ENCODE results near the gene OAT.

OAT gene

DNA sequence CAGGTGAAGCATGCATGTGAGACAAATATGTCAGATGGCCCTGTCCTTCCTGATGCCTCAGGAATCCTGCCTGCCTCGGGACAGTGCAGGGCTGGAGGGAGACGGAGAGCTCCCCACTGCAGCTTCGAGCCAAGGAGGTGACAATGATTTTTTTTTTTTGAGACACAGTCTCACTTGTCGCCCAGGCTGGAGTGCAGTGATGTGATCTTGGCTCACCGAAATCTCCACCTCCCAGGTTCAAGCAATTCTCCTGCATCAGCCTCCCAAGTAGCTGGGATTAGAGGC, 68.8 kb downstream of the OAT start:
- no peak for DNase-seq

DNA sequence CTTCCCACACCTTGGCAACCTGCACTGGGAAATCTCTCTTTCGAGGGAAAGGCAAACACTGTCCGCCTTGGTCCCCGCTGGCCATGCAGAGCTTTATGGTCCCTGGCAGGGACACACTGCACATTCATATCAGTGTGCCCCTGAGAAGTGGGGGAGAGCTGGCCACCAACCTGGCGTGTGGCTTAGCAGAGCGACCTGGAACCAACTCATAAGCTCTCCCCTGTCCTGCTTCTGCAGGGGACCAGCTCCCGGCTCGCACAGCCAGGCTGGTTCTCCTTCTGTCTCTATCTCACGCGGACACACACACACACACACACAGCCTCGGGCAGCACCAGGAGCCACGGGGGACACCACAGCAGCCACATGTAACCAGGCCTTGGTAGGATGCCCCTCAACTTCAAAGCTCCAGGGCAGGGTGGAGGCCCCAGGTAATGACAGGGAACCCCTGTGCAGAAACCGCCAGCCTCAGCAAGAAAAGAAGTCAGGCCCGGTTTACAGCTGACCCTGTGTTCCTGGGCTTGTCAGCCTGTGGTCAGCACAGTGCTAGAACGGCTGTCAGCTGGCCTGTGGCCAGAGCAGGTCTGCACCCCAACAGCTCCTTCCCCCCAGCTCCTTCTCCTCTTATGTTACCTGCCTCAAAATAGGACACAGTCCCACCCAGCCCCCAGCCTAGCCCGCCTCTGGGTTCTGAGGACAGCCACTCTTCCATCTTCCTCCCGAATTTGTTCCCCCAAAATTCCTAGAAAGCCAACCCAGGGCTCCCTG, 69.3 kb downstream of the OAT start:
- DNase-seq = no peak

DNA sequence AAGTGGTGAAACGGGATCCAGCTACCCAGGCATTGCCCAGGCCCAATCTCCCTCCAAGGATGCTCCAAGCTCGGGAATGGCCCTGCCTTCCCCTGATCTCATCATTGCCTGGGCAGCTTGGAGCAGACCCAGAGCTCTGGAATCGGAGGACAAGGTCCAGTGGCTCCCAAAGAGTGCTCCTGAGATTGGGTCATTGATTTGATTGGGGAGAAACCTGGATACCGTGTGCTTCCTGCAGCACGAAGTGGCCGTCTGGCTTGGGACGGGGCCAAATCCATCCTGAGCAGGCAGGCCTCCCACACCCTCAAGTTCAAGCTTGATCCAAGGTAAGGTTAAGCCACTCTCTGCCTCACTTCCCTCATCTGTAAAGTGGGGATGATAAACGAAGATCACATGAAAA, 69.9 kb downstream of the OAT start:
- DNase-seq = no peak

DNA sequence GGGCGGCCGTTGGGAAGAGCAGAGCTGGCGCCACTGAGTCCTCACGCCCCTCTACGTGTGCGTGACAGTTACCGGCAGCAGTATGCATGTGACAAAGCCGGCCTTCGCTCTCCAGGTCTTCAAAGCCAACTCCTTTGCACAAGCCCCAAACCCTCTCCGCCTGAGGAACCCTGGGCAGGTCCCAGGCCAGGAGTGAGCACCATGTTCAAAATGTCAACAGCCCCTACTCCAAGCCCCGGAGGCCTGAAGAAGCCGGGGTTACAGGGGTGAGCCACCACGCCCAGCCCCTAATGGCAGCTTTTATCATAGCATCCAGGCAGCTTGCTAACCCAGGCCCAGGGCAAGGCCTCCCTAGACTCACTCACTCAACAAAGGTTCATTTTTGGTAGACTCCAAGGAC, 70.8 kb downstream of the OAT start:
- no peak for DNase-seq
